ENCODE measurements around the gene ZNF232.

DNA sequence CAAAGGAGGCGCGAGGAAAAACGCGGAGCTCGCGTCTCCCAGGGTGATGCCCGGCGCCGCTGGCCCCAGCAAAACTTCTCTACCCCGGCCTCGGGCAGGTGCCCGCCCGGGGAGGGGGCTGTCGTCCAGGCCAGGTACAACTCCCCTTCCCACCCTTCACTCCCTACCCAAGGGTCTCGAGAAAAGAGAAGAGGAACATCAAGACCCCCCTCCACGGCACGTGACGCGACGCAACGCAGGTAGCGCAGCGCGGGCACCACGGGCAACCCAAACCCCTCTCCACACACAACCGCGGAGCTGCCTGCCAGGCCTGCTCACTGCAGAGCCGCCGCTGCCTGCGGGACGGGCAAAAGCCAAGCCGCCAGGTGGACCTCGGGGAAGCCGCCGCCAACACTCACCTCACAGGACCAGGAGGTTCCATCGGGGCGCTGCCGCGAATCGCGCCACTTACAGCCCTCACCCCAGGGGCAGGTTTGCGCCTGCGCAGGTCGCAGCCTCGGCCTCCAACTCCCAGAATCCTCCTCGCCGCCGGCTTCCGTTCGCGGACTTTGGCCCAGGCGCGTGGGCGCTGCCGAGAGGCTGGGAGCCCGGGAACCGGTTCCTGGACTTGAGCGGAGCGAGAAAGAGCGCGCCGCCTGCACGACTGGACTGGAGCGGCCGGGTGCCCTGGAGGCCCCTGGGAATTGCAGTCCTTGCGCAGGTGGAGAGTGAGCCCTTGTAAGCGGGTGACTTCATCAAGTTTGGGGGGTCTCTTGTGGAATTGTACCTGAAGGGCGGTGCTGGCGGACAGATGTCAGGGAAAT is at the start of gene ZNF232:
- TF ChIP-seq, protein P1, sequence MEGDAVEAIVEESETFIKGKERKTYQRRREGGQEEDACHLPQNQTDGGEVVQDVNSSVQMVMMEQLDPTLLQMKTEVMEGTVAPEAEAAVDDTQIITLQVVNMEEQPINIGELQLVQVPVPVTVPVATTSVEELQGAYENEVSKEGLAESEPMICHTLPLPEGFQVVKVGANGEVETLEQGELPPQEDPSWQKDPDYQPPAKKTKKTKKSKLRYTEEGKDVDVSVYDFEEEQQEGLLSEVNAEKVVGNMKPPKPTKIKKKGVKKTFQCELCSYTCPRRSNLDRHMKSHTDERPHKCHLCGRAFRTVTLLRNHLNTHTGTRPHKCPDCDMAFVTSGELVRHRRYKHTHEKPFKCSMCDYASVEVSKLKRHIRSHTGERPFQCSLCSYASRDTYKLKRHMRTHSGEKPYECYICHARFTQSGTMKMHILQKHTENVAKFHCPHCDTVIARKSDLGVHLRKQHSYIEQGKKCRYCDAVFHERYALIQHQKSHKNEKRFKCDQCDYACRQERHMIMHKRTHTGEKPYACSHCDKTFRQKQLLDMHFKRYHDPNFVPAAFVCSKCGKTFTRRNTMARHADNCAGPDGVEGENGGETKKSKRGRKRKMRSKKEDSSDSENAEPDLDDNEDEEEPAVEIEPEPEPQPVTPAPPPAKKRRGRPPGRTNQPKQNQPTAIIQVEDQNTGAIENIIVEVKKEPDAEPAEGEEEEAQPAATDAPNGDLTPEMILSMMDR (IDR thresholded peaks at IDR 0.05) = peak in 3 of 12 donors; percentile 8 to 29 (median 10)
- TF ChIP-seq POLR2A (IDR thresholded peaks at IDR 0.05) = peak in 1 of 2 donors; percentile 62

Data from heart left ventricle (tissue), 13 donors.